ENCODE results near the gene NBPF3.

The NBPF3 gene

GRCh38 chr1:21508580-21509350, 68.8 kb downstream of the NBPF3 start:
- TF ChIP-seq SIN3A (IDR thresholded peaks at IDR 0.05; ENCODE audit: borderline replicate concordance, insufficient read depth, low read length) (no peak), POLR2AphosphoS5 (IDR thresholded peaks at IDR 0.05; ENCODE audit: low read depth, low read length) (no peak), FOXP2 (optimal IDR thresholded peaks at IDR 0.05; ENCODE audit: borderline replicate concordance, extremely low read depth, extremely low read length, insufficient read depth) (no peak), REST (IDR thresholded peaks at IDR 0.05; ENCODE audit: insufficient read depth in 1 of 2, low read depth in 2 of 2, low read length in 2 of 2) (peak in 1 of 2 experiments; percentile 64; a peak in 2 of 4 replicates), TAF1 (IDR thresholded peaks at IDR 0.05; ENCODE audit: borderline replicate concordance, insufficient read depth, low read length) (no peak)

- no peak for TF ChIP-seq TAF1 (IDR thresholded peaks at IDR 0.05; ENCODE audit: borderline replicate concordance, insufficient read depth, low read length)
- no peak for TF ChIP-seq FOXP2 (optimal IDR thresholded peaks at IDR 0.05; ENCODE audit: borderline replicate concordance, extremely low read depth, extremely low read length, insufficient read depth)
- no peak for TF ChIP-seq SIN3A (IDR thresholded peaks at IDR 0.05; ENCODE audit: borderline replicate concordance, insufficient read depth, low read length)
- TF ChIP-seq REST (IDR thresholded peaks at IDR 0.05; ENCODE audit: insufficient read depth in 1 of 2, low read depth in 2 of 2, low read length in 2 of 2): no peak
- TF ChIP-seq POLR2AphosphoS5 (IDR thresholded peaks at IDR 0.05; ENCODE audit: low read depth, low read length): no peak
Observed at GRCh38 chr1:21509351-21510112, 69.6 kb downstream of the NBPF3 start, which contains the start of gene ALPL. Gene ALPL, plus strand, starts transcription at chr1:21509423. Its CDS starts 44,659 bp downstream, at chr1:21554082.

GRCh38 chr1:21510113-21510493, 70.2 kb downstream of the NBPF3 start:
- no peak for TF ChIP-seq FOXP2 (optimal IDR thresholded peaks at IDR 0.05; ENCODE audit: borderline replicate concordance, extremely low read depth, extremely low read length, insufficient read depth)
- TF ChIP-seq REST (IDR thresholded peaks at IDR 0.05; ENCODE audit: insufficient read depth in 1 of 2, low read depth in 2 of 2, low read length in 2 of 2): no peak
- no peak for TF ChIP-seq SIN3A (IDR thresholded peaks at IDR 0.05; ENCODE audit: borderline replicate concordance, insufficient read depth, low read length)
- no peak for TF ChIP-seq POLR2AphosphoS5 (IDR thresholded peaks at IDR 0.05; ENCODE audit: low read depth, low read length)
- no peak for TF ChIP-seq TAF1 (IDR thresholded peaks at IDR 0.05; ENCODE audit: borderline replicate concordance, insufficient read depth, low read length)

GRCh38 chr1:21510885-21511578, 71.1 kb downstream of the NBPF3 start:
- no peak for TF ChIP-seq FOXP2 (optimal IDR thresholded peaks at IDR 0.05; ENCODE audit: borderline replicate concordance, extremely low read depth, extremely low read length, insufficient read depth)
- no peak for TF ChIP-seq POLR2AphosphoS5 (IDR thresholded peaks at IDR 0.05; ENCODE audit: low read depth, low read length)
- TF ChIP-seq REST (IDR thresholded peaks at IDR 0.05; ENCODE audit: insufficient read depth in 1 of 2, low read depth in 2 of 2, low read length in 2 of 2): no peak
- TF ChIP-seq SIN3A (IDR thresholded peaks at IDR 0.05; ENCODE audit: borderline replicate concordance, insufficient read depth, low read length): no peak
- TF ChIP-seq TAF1 (IDR thresholded peaks at IDR 0.05; ENCODE audit: borderline replicate concordance, insufficient read depth, low read length): no peak

Measured in PFSK-1 (cell line).